Measurements from ENCODE around the gene UTP25.

UTP25 gene

DNA sequence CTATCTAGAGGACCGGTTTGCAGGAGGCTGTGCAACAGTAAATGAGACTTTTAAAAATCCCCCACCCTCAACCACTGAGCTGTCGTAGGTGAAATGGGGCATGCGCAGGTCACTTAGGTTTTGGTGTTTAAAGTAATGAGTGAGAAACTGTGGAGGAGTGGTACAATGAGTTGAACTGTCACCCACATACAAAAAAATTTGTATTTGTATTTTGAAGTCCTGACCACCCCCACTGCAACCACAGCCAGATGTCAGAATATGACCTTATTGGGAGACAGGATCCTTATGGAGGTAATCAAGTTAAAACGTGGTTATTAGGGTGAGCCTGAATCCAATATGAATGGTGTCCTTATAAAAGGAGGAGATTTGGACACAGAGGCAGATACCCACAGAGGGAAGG, 20.3 kb upstream of the UTP25 start:
- FAIRE-seq, result no peak

GRCh38 chr1:209808059-209808581, 19.7 kb upstream of the UTP25 start:
- no peak for FAIRE-seq

- no peak for FAIRE-seq
Measured at GRCh38 chr1:209809611-209810010, 18.2 kb upstream of the UTP25 start.

DNA sequence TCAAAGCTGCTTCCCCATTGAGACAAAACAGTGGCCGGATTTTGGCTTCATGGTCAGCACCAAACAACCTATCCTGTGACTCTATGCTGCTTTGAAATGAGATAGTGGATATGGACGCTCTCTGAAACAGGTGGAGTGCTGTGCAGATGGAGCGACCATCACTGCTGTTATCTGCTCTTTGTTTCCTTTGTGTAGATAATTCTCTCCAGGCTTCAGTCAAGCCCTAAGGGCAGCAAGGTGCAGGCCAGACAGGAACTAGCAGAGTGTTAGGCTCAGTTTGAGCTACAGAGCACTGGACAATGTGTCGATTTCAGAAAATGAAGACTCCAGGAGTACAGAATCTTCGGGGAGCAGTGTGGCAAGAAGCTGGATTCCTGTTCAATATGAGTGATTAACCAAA, 17.0 kb upstream of the UTP25 start:
- FAIRE-seq, result no peak

DNA sequence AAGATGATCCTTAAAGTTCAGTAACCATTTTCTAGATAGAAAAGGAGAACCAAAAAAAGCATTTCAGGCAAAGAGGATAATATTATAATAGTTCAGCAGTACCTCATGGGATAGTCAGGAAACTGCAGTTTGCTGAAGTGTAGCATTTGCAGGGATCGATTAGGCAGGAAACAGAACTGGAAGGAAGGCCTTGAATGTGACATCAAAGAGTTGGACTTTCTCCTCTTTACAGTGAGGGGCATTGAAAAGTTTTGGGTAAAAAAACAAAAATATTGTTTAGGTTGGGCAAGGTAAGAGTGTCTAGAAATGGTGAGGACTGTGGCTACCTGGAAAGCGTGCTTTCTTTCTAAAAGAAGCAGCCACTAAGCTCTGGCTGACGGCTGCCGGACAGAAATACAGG, 13.9 kb upstream of the UTP25 start:
- FAIRE-seq, result no peak

DNA sequence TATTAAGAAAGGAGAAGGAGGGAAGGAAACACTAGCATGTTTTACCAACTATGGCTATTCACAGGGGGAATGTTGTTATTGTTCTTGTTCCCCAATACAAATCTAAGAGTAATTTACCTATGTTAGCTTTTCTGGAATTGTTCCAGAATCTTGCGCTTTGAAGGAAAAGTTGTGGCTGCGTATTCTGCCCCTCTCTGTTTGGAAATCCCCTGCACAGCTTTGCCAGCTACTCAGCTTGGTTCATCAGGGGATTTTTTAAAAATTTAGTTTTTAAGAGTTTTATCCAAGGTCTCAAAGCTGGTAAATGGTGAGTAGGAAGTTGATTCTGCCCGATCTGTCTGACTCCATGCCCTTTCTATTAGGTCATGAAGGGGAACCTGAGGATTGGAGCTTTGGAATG, 12.3 kb upstream of the UTP25 start:
- no peak for FAIRE-seq

DNA sequence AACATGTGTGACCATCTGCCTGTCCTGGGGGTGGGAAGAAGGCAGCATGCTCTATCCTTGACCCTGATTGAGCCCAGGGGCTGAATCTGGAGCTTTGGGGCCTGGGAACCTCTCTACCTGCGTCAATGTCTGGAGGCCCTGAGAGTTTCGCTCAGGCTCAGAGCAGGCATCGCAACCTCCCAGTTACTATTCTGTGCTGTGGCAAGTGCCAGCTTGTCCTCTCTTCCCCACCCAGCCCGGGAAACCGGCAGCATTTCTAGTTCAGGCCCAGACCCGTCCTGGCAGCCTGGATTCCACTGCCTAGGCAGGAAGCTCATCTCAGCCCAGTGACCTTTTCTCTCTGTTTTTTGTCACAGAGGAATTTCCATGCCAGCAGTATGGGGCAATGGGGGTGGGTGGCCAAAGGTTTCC, 11.8 kb upstream of the UTP25 start:
- no peak for FAIRE-seq

GRCh38 chr1:209816923-209817322, 10.8 kb upstream of the UTP25 start:
- FAIRE-seq, result no peak

GRCh38 chr1:209817691-209818090, 10.1 kb upstream of the UTP25 start:
- no peak for FAIRE-seq

DNA sequence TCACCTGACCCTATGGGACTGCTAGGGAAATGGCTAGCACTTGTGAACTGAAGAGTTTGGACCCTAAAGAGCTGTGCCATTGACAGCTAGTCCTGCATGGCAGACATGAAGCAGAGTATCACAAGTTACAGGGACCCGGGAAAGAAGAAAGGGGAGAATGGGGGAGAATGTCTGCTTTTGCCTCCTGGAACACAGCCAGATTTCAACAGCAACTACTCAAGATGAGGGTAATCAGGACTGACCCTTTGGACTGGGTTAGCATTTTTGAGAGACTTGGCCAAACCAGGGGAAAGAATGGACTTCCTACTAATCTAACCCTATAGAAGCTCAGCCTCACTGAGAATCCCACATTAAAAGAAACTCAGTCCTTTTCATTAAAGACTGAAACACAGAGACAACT, 8.7 kb upstream of the UTP25 start:
- FAIRE-seq, result no peak

- FAIRE-seq, result no peak
Measured at GRCh38 chr1:209820986-209821385, 6.8 kb upstream of the UTP25 start.

GRCh38 chr1:209822706-209823105, 5.1 kb upstream of the UTP25 start:
- FAIRE-seq, result no peak

GRCh38 chr1:209823143-209824041, 4.4 kb upstream of the UTP25 start:
- peak; percentile 79 for FAIRE-seq

DNA sequence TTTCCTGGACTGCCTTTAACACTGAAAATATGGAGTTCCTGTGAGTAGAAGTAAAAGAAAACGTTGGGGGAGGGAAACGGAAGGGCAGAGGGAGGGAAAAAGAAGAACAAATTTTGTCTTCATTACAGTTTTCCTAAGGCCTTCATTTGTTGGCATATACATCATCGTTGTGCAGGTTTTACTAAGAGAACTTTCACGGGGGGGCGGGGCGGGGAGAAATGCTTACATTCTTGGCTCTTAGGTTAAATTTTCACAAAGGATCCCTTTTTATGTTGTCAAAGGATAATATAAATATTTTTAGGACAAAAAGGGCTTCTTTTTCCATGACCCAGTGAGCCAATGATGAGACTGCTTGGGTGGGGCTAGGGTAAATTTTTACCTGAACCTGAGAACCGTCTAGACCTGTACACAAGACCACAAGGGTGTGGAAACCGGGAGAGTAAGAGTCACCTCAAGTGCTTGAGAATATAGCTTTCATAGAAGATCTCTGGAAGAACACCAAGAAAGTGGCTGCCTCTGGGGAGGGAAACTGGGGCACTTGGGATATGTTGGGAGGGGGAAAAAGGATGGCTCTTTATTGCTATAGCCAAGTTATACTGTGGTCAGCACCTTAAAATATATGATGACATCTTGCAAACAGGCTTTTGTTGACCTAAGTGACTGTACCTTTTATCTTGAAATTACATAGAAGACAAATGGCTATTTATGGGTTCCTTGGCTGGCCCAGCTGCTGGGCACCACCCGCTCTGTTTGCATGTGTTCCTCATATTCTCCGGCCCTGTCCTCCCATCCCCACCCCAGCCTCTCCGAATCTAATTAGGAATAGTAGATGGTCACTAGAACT, 2.0 kb upstream of the UTP25 start:
- no peak for FAIRE-seq

DNA sequence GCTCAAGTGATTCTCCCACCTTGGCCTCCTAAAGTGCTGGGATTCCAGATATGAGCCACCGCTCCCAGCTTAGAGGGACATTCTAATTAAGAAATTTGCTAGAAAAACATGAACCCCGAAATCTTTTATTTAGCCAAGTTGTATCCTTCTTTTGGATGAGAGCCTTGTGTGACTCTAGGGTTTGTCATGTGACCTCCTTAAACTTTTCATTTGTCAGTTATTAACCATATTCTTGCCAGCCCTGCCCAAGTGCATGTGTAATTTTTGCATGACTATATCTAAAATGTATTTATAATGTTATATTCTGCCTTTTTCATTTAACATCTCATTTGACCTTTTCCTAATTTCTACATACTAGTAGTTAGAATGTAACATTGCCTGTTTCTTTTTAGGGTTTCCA, 1.9 kb downstream of the UTP25 start:
- FAIRE-seq, result no peak

DNA sequence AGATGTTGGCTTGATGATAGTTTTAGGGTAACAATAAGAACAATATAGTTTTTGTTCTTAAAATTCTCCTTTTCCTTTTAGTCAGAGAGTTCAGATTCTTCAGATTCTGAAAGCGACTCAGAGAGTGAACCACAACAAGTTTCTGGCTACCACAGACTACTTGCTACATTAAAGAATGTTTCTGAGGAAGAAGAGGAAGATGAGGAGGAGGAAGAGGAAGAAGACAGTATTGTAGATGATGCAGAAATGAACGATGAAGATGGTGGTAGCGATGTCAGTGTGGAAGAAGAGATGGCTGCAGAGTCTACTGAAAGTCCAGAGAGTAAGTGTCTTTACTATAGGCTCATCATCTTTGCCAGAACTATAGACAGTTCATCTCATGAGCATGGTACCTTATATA, 3.0 kb downstream of the UTP25 start:
- no peak for FAIRE-seq

DNA sequence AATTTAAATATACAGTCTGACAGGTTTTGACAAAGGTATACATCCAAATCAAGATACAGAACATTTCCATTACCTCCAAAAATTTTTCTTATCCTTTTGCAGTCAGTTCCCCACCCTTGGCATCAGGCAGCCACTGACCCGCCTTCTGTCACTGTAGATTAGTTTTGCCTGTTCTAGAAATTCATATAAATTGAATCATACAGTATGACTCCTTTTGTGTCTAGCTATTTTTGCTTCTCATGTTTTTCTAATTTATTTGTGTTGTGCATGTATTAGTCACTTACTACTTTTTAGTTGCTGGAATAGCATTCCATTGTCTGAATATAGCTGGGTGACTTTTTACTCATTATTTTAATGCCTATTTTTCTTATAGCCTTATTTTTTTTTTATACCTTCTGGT, 3.8 kb downstream of the UTP25 start:
- no peak for FAIRE-seq

- FAIRE-seq, result no peak
Measured at GRCh38 chr1:209835782-209836298, 8.1 kb downstream of the UTP25 start.

DNA sequence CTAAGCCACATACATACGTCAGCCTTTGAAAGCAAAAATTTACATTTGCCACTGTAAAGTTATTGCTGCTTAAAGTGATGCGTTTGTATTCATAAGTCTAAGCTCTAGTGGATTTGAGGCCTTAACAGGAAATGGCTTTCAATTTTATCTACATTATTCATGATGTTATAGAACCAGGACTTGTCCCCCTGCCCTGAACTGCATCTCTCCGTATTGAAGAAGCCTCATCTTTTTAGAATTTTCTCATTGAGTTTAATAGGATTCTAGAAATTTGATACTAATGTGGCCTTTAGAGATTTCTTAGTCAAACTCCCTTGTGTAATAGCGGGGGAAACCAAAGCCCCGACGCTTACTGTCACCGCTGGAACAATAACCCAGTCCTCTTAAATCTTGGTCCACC, 9.9 kb downstream of the UTP25 start:
- no peak for FAIRE-seq

DNA sequence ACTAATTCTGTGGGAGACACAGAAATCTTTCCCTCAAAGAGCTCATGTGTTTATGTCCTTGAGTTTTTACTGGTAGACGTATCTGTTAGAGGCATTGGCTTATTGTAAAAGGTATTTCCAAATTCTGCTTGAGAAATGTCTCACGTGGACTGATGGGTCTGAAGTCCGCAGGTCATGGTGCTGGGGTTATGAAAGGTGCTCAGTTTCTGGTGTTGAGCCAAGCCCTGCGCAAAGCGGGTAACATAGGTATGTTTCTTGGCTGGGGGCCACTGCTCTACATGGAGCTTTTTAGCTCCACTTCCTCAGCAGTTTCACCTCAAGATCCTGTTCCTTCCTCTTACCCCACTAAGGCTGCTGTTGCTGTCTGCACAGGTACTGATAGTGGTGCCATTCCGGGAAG, 10.8 kb downstream of the UTP25 start:
- no peak for FAIRE-seq

- no peak for FAIRE-seq
Measured at GRCh38 chr1:209839875-209840546, 12.2 kb downstream of the UTP25 start.

GRCh38 chr1:209840611-209841010, 12.8 kb downstream of the UTP25 start:
- FAIRE-seq, result no peak

All from islet of Langerhans (tissue), 1 donor.